RCC 7860 (cell line): ENCODE data around the gene ZNF350.
"Not testable (repeated sequence)": the region's sequence is repeated elsewhere in the genome, so short reads cannot be mapped to it uniquely, and the experiment has no call there.

Experiments
- DNase-seq: peaks from one replicate; pipeline ENCODE4 v3.0.0-alpha.2; 2015; ENCODE audit warnings: low spot score
- FAIRE-seq: peaks from 2 replicates; lab custom pipeline; 2012; peaks lifted over from hg19 to GRCh38; lab: Jason Lieb, UNC

The ZNF350 gene

GRCh38 chr19:51975787-51976186 lies 10.9 kb downstream of the ZNF350 start:
- not testable (repeated sequence) for DNase-seq, FAIRE-seq

- DNase-seq: no peak
- FAIRE-seq: no peak
Measured at GRCh38 chr19:51971624-51972023, 15.0 kb downstream of the ZNF350 start.

GRCh38 chr19:51970718-51971117 lies 15.9 kb downstream of the ZNF350 start:
- DNase-seq: no peak
- FAIRE-seq: no peak

GRCh38 chr19:51965583-51965982 lies 21.1 kb downstream of the ZNF350 start:
- no peak for FAIRE-seq

GRCh38 chr19:51960621-51961233 lies 25.9 kb downstream of the ZNF350 start:
- FAIRE-seq, DNase-seq: not testable (repeated sequence)

More at GRCh38 chr19:51965583-51965982, 21.1 kb downstream of the ZNF350 start:
- no peak for DNase-seq

- FAIRE-seq (no peak), DNase-seq (no peak)
Measured at GRCh38 chr19:51959791-51960190, 26.8 kb downstream of the ZNF350 start.

- not testable (repeated sequence) for FAIRE-seq, DNase-seq
Measured at GRCh38 chr19:51957846-51958245, 28.8 kb downstream of the ZNF350 start.

GRCh38 chr19:51948975-51949374 lies 37.7 kb downstream of the ZNF350 start:
- no peak for DNase-seq
- FAIRE-seq: no peak

GRCh38 chr19:51946602-51947001 lies 40.0 kb downstream of the ZNF350 start:
- DNase-seq: no peak

GRCh38 chr19:51944798-51945552 lies 41.7 kb downstream of the ZNF350 start:
- DNase-seq (no peak), FAIRE-seq (no peak)

More at GRCh38 chr19:51946602-51947001, 40.0 kb downstream of the ZNF350 start:
- FAIRE-seq: no peak

GRCh38 chr19:51938936-51939335 lies 47.7 kb downstream of the ZNF350 start:
- FAIRE-seq: no peak
- no peak for DNase-seq

- no peak for FAIRE-seq
- no peak for DNase-seq
Measured at GRCh38 chr19:51931921-51932320, 54.7 kb downstream of the ZNF350 start.

GRCh38 chr19:51927859-51928258 lies 58.8 kb downstream of the ZNF350 start:
- FAIRE-seq (no peak), DNase-seq (no peak)

GRCh38 chr19:51926784-51927741 lies 59.6 kb downstream of the ZNF350 start, which contains the start of gene ZNF613:
ZNF613 (plus strand) TSS chr19:51927472; CDS start chr19:51936221, 8,749 bp downstream.
- DNase-seq: peak; percentile 77
- peak; percentile 48 for FAIRE-seq

GRCh38 chr19:51926426-51926783 lies 60.2 kb downstream of the ZNF350 start:
- no peak for DNase-seq
- FAIRE-seq: no peak

GRCh38 chr19:51921949-51922348 lies 64.7 kb downstream of the ZNF350 start:
- no peak for DNase-seq
- FAIRE-seq: no peak

GRCh38 chr19:51919606-51920005 lies 67.0 kb downstream of the ZNF350 start:
- DNase-seq (no peak), FAIRE-seq (no peak)

GRCh38 chr19:51916167-51916566 lies 70.5 kb downstream of the ZNF350 start:
- FAIRE-seq: no peak

GRCh38 chr19:51915324-51915867 lies 71.2 kb downstream of the ZNF350 start:
- no peak for DNase-seq
- no peak for FAIRE-seq

More at GRCh38 chr19:51916167-51916566, 70.5 kb downstream of the ZNF350 start:
- no peak for DNase-seq
